Chondrocyte (in vitro differentiated cells): Measurements from ENCODE around the gene RPL34. TPM values are rescaled to one million over a fixed set of nuclear protein-coding genes. Genes with fewer than 3 reads are reported as not detected.
A peak's percentile ranks its signal among the peaks of the same experiment; 100 is the strongest.
"Not testable (repeated sequence)": the region's sequence is repeated elsewhere in the genome, so short reads cannot be mapped to it uniquely, and the experiment has no call there.

Experiments
- DNase-seq: peaks from one replicate; pipeline ENCODE4 v3.0.0; 2021; ENCODE audit warnings: mixed read lengths, low spot score
- H3K27ac Mint-ChIP-seq: one replicate; pipeline ENCODE4 v1.8.0; 2021; ENCODE audit warnings: mild to moderate bottlenecking, moderate library complexity, mixed read lengths; ENCODE audit not compliant: unreplicated experiment
- H3K27me3 Mint-ChIP-seq: 2 replicates; pipeline ENCODE4 v1.8.0; 2021; ENCODE audit warnings: low read depth, mixed read lengths
- H3K36me3 Mint-ChIP-seq: 2 replicates; pipeline ENCODE4 v1.8.0; 2021; ENCODE audit warnings: low read depth, mixed read lengths
- H3K4me1 Mint-ChIP-seq: 2 replicates; pipeline ENCODE4 v1.8.0; 2021; ENCODE audit warnings: low read depth, mild to moderate bottlenecking, mixed read lengths
- H3K4me3 Mint-ChIP-seq: one replicate; pipeline ENCODE4 v1.8.0; 2021; ENCODE audit warnings: mild to moderate bottlenecking, moderate library complexity, mixed read lengths; ENCODE audit not compliant: unreplicated experiment
- H3K9me3 Mint-ChIP-seq: 2 replicates; pipeline ENCODE4 v1.8.0; 2021; ENCODE audit warnings: low read depth, mixed read lengths
- total RNA-seq: library from RNA; stranded (reverse); gene quantifications from 3 replicates; pipeline ENCODE4 v1.2.1, GENCODE V29; 2021
- TF ChIP-seq, protein P1 (sequence below): fragments of 200-600 bp; sonication (generic); IDR thresholded peaks from 2 replicates; pipeline ENCODE4 v1.5.0; 2021; ENCODE audit warnings: antibody characterized with exemption, mild to moderate bottlenecking, moderate library complexity

Gene RPL34
- total RNA-seq, 1 donor from 2014 or later, result 741 TPM

DNA sequence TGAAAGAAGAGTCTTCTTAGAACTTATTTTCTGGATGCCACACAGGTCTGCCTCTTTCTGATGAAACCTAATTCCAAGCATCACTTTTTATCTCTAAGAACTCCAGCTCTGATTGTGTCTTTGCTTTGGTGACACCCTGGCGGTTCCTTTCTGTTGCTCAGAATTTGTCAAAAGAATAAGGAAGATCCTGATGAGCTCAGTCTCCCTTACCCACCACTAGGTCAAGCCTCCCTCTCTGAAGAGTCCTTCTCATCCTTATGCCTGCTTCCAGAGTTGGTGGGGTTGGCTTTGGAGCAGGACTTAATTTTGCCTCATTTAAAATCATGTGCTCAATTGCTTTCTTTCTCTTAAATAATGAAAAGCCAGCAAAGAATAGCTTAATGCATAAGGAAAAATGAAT is 31.5 kb upstream of the RPL34 start:
- TF ChIP-seq, protein P1, sequence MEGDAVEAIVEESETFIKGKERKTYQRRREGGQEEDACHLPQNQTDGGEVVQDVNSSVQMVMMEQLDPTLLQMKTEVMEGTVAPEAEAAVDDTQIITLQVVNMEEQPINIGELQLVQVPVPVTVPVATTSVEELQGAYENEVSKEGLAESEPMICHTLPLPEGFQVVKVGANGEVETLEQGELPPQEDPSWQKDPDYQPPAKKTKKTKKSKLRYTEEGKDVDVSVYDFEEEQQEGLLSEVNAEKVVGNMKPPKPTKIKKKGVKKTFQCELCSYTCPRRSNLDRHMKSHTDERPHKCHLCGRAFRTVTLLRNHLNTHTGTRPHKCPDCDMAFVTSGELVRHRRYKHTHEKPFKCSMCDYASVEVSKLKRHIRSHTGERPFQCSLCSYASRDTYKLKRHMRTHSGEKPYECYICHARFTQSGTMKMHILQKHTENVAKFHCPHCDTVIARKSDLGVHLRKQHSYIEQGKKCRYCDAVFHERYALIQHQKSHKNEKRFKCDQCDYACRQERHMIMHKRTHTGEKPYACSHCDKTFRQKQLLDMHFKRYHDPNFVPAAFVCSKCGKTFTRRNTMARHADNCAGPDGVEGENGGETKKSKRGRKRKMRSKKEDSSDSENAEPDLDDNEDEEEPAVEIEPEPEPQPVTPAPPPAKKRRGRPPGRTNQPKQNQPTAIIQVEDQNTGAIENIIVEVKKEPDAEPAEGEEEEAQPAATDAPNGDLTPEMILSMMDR, result no peak
- Mint-ChIP-seq H3K36me3 (no peaks in the 10 kb centered on the region), H3K4me1 (peaks cover 30% of the 10 kb centered on the region), H3K27ac (no peak overlapping the region), H3K27me3 (no peaks in the 10 kb centered on the region), H3K4me3 (no peak overlapping the region), H3K9me3 (peaks cover 2% of the 10 kb centered on the region)
- no peak for DNase-seq

DNA sequence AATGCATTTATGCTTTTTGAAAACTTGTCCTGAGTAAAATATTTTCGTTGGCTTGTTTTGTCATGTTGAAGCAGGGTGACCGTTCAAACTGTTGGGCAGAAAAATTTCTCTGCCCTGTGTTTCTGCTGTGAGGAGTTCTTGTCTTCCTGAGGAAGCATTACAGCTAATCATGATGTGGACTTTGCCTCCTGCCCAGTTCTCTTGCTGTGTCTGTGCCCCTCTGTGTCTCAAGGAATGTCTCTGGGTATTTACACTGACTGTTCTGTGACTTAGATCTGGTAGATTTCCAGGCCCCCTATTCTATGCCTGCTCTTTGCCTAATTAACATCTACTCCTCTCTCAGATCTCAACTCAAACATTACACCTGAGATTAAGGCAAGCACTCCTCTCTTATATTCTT is 30.4 kb upstream of the RPL34 start:
- H3K4me1 Mint-ChIP-seq, result peaks cover 30% of the 10 kb centered on the region
- peak overlapping the region; percentile 39 for H3K27ac Mint-ChIP-seq
- H3K4me3 Mint-ChIP-seq, result no peak overlapping the region
- H3K36me3 Mint-ChIP-seq, result peaks cover 2% of the 10 kb centered on the region
- TF ChIP-seq, protein P1, result no peak
- DNase-seq, result no peak
- peaks cover 6% of the 10 kb centered on the region for H3K9me3 Mint-ChIP-seq
- no peaks in the 10 kb centered on the region for H3K27me3 Mint-ChIP-seq

- Mint-ChIP-seq H3K4me3 (no peak overlapping the region), H3K4me1 (peaks cover 30% of the 10 kb centered on the region), H3K27me3 (no peaks in the 10 kb centered on the region), H3K9me3 (peaks cover 7% of the 10 kb centered on the region), H3K36me3 (peaks cover 2% of the 10 kb centered on the region), H3K27ac (no peak overlapping the region)
- TF ChIP-seq, protein P1, result no peak
- DNase-seq, result no peak
These were observed 29.6 kb upstream of the RPL34 start for GRCh38 chr4:108590776-108591175.

DNA sequence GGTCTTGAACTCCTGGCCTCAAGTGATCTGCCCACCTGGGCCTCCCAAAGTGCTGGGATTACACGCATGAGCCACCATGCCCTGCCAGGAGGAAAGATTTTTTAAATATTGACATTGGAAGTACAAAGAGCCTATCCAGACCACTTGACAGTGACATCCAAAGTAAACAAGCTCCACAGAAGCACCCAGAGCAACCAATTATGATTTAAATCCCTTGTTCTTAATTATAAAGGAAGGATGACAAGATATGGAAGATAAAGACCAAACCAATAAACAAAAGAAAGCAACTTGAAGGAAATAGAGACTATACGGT is 27.7 kb upstream of the RPL34 start:
- DNase-seq, result no peak
- H3K9me3 Mint-ChIP-seq, result peaks cover 7% of the 10 kb centered on the region
- no peak overlapping the region for H3K4me3 Mint-ChIP-seq
- peaks cover 30% of the 10 kb centered on the region for H3K4me1 Mint-ChIP-seq
- H3K27me3 Mint-ChIP-seq, result no peaks in the 10 kb centered on the region
- TF ChIP-seq, protein P1, result no peak
- H3K27ac Mint-ChIP-seq, result peak overlapping the region; percentile 45
- H3K36me3 Mint-ChIP-seq, result peaks cover 2% of the 10 kb centered on the region

DNA sequence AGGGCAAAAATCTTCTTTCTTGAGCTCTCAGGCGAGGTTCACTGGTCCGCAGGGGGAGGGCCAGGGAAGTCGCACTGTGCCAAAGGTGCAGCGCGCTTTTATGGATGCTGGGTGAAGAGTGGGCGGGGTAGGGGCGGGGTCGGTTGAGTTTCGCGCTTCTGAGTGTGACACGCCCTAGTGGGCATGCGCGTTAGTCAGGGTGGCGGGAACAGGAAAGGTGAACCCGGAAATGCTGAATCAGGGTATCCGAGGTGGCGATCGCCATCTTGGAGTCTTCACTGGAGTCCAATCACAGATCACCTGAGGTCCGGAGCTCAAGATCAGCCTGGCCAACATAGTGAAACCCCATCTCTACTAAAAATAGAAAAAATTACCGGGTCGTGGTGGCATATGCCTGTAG is 26.1 kb upstream of the RPL34 start:
- not testable (repeated sequence) for DNase-seq, H3K27me3 Mint-ChIP-seq, H3K9me3 Mint-ChIP-seq, H3K36me3 Mint-ChIP-seq, H3K27ac Mint-ChIP-seq, H3K4me3 Mint-ChIP-seq
- H3K4me1 Mint-ChIP-seq, result peaks cover 30% of the 10 kb centered on the region

GRCh38 chr4:108596344-108596743 is 24.0 kb upstream of the RPL34 start:
- TF ChIP-seq, protein P1, result no peak
- H3K27ac Mint-ChIP-seq, result no peak overlapping the region
- peaks cover 14% of the 10 kb centered on the region for H3K4me1 Mint-ChIP-seq
- H3K9me3 Mint-ChIP-seq, result peaks cover 7% of the 10 kb centered on the region
- peaks cover 2% of the 10 kb centered on the region for H3K36me3 Mint-ChIP-seq
- no peak overlapping the region for H3K4me3 Mint-ChIP-seq
- DNase-seq, result no peak
- no peaks in the 10 kb centered on the region for H3K27me3 Mint-ChIP-seq
